ENCODE measurements around the gene ESYT3.

The ESYT3 gene

DNA sequence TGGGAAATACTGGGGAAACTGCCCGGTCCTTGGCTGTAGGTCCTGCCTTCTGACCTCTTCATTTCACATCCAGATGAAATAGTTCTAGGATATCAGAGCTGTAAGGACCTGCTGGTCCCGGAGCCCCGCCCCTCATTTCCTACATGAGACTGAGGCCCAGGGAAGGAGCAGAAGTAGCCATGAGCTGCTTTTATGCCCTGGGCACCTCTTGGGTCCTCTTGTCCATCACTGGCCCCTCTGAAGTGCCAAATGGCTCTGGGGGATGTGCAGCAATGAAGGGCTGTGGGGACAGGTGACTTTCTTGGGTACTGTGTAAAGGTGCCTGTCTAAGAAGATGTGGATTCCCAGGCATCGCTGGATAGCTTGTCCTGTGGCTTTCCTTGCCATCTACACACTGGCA is 40.3 kb upstream of the ESYT3 start:
- Histone ChIP-seq H3K27me3 (replicated peaks; ENCODE audit: control insufficient read depth, insufficient read depth, low read length) (peaks cover 7% of the 10 kb centered on the region), H3K4me3 (replicated peaks; ENCODE audit: low read depth, low read length) (no peak overlapping the region), H3K36me3 (ENCODE audit: control insufficient read depth, insufficient read depth, low read length) (no peaks in the 10 kb centered on the region)
- TF ChIP-seq, protein P1, sequence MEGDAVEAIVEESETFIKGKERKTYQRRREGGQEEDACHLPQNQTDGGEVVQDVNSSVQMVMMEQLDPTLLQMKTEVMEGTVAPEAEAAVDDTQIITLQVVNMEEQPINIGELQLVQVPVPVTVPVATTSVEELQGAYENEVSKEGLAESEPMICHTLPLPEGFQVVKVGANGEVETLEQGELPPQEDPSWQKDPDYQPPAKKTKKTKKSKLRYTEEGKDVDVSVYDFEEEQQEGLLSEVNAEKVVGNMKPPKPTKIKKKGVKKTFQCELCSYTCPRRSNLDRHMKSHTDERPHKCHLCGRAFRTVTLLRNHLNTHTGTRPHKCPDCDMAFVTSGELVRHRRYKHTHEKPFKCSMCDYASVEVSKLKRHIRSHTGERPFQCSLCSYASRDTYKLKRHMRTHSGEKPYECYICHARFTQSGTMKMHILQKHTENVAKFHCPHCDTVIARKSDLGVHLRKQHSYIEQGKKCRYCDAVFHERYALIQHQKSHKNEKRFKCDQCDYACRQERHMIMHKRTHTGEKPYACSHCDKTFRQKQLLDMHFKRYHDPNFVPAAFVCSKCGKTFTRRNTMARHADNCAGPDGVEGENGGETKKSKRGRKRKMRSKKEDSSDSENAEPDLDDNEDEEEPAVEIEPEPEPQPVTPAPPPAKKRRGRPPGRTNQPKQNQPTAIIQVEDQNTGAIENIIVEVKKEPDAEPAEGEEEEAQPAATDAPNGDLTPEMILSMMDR (IDR thresholded peaks at IDR 0.05; ENCODE audit: insufficient read depth, low read length, poor library complexity, severe bottlenecking) = no peak
- DNase-seq (ENCODE audit: extremely low read depth, insufficient read length) = no peak

DNA sequence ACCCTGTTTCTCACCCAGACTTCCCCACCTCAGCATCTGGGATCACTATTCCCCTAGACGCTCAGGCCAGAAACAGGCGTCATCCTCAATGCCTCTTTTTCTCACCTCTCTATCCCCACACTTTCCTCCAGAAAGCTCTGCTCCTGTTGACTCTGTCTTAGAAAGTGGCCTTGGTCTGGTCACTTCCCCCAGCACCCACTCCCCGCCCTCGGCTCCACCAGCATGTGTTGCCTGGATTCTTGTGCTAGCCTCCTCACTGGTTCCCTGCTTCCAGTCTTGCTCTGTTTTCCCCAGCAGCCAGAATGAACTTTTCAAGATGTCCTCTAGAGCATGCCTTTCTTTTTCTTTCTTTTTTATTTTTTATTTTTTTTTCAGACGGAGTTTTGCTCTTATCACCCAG is 39.7 kb upstream of the ESYT3 start:
- TF ChIP-seq, protein P1 (IDR thresholded peaks at IDR 0.05; ENCODE audit: insufficient read depth, low read length, poor library complexity, severe bottlenecking) = no peak
- no peak overlapping the region for H3K4me3 ChIP-seq (replicated peaks; ENCODE audit: low read depth, low read length)
- DNase-seq (ENCODE audit: extremely low read depth, insufficient read length) = no peak
- no peaks in the 10 kb centered on the region for H3K36me3 ChIP-seq (ENCODE audit: control insufficient read depth, insufficient read depth, low read length)
- peaks cover 5% of the 10 kb centered on the region for H3K27me3 ChIP-seq (replicated peaks; ENCODE audit: control insufficient read depth, insufficient read depth, low read length)

DNA sequence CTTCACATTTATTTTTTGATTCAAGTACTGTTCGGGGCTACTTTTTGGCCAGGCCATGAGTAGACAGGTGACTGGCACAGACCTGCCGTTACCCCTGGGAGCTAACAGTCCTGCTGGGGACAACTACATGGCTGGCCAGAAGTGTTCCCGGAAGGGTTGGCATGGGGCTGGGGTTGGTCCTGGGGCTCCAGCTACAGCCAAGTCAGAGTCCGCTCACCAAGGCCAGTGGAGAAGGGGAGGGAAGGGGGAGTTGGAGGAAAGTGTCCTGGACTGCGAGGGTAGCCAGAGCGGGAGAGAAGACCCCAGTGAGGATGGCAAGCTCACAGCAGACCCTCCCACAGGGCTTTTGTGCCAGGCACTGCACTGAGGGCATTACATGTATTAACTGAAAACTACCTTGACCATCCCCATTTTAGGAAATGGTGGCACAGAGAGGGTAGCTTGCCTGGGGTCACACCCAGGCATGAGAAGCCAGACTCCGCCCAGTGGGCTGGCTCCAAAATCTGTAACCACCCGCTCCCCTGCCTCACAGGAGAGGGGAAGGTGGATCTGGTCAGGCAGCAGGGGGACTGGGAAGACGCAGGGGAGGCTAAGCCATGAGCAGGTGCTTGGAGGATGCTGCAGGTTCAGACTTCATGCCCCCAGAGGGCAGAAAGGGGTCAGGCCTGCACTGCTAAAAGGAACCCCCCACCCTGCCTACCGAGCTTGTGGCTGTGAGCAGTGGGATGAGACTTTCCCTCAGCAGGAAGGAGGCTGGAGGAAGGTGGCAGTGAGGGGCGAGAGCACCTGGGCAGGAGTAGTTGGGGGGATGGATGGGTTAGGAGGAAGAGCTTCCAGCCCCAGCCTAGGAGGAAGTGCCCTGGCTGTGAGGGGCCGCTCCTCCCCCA is 38.3 kb upstream of the ESYT3 start:
- no peaks in the 10 kb centered on the region for H3K36me3 ChIP-seq (ENCODE audit: control insufficient read depth, insufficient read depth, low read length)
- peaks cover 4% of the 10 kb centered on the region for H3K27me3 ChIP-seq (replicated peaks; ENCODE audit: control insufficient read depth, insufficient read depth, low read length)
- DNase-seq (ENCODE audit: extremely low read depth, insufficient read length) = no peak
- H3K4me3 ChIP-seq (replicated peaks; ENCODE audit: low read depth, low read length) = no peak overlapping the region
- TF ChIP-seq, protein P1 (IDR thresholded peaks at IDR 0.05; ENCODE audit: insufficient read depth, low read length, poor library complexity, severe bottlenecking) = no peak

DNA sequence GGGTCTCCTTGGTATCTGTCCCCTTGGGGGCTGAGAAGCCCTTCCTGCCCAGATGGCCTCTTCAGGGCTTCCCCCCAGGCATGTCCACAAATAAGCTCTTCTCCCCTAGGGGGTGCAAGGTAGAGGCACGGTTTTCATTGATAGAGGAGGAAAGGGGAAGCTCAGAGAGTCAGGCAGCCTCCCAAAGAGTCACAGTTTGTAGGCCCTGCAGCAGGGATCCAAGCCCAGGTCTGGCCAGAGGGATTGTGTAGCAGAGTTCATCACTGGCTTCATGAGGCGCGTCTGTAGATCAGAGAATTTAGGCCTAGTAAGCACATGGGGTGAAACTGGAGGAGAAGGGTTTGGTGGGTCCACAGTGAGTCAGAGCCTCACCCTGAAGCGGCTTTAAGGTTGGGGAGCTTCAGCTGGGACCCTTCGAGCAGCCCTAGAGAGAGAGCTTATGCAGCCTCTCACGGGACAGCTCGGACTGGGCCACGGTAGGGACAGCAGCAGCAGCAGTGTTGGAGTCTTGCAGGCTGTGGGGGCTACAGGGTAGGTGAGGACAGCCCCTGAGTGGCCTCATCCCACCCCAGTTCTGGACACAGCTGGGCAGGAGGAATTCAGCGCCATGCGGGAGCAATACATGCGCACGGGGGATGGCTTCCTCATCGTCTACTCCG is 37.5 kb upstream of the ESYT3 start:
- TF ChIP-seq, protein P1 (IDR thresholded peaks at IDR 0.05; ENCODE audit: insufficient read depth, low read length, poor library complexity, severe bottlenecking) = no peak
- H3K27me3 ChIP-seq (replicated peaks; ENCODE audit: control insufficient read depth, insufficient read depth, low read length) = peaks cover 4% of the 10 kb centered on the region
- no peak for DNase-seq (ENCODE audit: extremely low read depth, insufficient read length)
- H3K36me3 ChIP-seq (ENCODE audit: control insufficient read depth, insufficient read depth, low read length) = no peaks in the 10 kb centered on the region
- H3K4me3 ChIP-seq (replicated peaks; ENCODE audit: low read depth, low read length) = no peak overlapping the region

DNA sequence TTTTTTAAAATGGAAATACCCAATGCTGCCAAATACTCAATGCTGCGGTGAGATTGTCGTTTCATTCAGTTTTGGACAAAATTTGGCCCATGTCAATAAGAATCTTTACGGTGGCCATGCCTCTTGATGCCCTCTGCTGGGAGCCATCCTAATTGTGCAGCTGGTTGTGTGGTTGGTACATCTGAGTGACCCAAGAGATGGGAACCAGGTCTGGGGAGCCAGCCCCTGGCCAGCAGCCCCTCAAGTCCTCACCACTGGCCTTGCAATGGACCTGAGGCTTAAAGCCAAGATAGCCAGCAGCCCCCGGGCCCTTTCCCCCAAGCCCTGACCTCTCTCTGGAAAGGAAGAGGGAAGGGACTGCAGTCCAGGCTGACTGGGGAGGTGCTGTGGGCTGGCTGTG is 36.4 kb upstream of the ESYT3 start:
- DNase-seq (ENCODE audit: extremely low read depth, insufficient read length) = no peak
- no peaks in the 10 kb centered on the region for H3K36me3 ChIP-seq (ENCODE audit: control insufficient read depth, insufficient read depth, low read length)
- H3K4me3 ChIP-seq (replicated peaks; ENCODE audit: low read depth, low read length) = no peak overlapping the region
- TF ChIP-seq, protein P1 (IDR thresholded peaks at IDR 0.05; ENCODE audit: insufficient read depth, low read length, poor library complexity, severe bottlenecking) = peak; percentile 24
- peaks cover 7% of the 10 kb centered on the region for H3K27me3 ChIP-seq (replicated peaks; ENCODE audit: control insufficient read depth, insufficient read depth, low read length)

All from GM06990 (cell line).